Stimulated activated CD4-positive, alpha-beta T cell treated with anti-CD3 and anti-CD28 coated beads, Interleukin-15, amount 100 ng/mL, for 24 hours (primary cell): ENCODE data around the gene HDAC4.

Experiments
- DNase-seq: peaks from one replicate; pipeline ENCODE4 v3.0.0-alpha.2; 2020

HDAC4 gene

DNA sequence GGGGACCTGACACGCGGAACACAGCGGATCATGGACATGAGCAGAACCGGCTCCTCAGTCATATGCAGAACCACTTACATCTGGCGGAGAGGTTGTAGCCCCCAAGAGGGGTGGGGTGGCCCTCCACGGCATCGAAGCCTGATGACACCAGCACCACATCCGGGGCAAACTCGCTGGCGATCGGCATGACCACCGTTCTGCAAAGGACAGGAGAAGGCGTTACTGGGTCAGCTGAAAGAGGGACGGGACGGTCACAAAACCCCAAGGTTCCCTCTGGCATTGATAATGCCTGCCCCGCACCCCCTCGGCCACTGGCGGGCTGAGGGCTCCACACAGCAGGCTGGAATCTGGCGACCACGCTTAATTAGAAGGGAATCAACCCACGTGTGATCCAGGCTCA, 332.4 kb downstream of the HDAC4 start:
- DNase-seq: no peak

DNA sequence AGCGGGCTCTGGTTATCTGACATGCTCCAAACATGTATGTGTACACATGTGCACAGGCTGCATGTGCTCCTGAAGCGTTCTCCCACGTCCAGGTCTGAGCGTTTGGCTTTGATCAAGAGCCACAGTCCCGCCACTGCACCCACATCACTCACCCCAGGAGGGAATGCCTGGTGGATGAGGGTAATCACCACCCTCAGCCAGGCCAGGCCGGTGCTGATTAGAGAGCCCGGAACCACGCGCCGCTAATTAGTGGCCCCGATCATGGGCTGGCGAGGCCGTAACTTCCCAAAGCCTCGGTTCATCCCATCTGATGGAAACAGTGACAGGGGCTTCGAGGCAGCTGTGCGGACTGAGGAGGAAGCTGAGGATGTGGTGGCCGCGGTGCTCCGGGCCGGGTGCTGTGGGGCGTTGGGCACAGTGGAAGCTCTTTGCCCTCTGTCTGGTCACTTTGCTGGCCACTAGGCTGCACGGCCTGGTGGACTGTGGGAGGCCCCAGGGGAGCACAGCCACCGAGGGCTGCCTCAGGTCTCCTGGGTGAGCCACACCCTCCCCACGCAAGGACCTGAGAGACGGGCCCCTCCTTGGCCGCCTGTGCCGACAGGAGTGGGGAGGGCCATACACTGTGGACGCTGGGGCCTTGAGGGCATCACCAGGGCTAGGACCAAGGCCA, 333.5 kb downstream of the HDAC4 start:
- no peak for DNase-seq

DNA sequence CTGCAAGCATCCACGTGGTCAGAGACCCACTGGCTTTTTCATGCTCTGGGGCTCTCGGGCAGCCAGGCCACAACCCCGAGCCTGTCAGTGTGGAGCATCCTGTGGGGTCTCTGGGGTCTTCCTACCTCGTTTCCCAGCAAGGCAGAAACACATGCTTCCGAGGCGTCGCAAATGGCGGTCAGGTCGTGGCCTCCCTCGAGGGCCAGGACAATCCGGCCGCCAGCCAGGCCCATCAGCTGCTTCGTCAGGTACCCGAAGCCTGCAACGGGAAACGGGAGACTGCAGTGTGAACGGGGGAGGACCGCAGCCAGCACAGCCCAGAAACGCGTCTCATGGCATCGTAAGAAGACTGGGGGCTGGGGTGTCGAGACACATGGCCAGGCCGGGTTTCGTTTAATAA, 334.2 kb downstream of the HDAC4 start:
- DNase-seq: no peak

DNA sequence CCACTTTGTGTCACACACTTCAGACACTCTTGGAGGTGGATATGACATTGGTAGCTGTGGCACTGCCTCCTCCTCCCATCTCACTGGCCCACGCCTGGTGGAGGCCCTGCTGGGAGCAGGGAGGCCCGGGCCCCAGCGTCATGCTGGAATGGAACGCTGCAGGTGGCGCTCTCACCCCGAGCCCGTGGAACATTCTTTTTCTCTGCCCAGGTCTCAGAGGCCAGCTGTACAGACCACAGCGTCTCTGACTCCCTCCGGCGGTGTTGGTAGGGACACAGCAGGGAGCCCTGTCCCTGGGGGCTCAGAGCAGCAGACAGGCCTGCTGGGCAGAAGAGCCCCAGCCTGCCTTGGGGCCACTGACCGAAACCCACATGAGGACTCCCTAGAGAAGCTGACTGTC, 334.9 kb downstream of the HDAC4 start:
- no peak for DNase-seq

DNA sequence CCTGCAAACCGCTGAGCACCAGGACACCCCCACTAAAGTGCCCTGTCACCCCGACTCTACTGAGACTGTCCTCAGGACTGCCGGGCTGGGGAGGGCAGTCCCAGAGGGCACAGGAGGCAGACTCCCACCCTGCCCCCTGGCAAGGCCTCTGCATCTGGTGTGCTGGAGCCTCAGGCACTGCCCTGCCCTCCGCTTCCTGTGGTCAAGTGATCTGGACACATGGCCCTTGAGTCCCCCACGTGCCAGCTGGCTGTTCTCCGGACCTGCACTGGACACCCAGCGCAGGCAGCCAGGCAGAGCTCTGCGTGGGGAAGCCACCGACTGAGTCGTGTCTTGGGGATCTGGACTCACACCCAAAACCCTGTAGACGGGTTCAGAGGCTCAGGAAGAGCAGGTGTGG, 335.3 kb downstream of the HDAC4 start:
- DNase-seq: no peak

DNA sequence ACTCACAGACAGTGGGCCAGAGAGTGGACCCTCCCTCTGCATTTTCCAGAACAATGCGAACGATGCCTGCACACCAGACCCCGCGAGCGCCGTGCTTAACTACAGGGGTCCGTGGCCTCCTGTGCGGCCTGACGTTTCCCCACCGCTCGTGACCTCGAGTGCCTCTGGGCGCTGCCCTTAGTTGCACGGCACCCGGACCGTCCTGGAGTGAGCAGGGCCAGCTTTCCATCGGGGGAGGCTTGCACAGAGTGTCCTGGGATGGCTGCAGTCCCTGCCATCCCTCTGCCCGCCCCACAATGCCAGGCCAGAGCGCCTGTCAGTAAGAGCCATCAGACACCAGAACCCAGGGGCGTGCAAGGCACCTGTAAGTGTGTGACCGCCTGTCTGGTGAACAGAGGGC, 335.9 kb downstream of the HDAC4 start:
- no peak for DNase-seq

DNA sequence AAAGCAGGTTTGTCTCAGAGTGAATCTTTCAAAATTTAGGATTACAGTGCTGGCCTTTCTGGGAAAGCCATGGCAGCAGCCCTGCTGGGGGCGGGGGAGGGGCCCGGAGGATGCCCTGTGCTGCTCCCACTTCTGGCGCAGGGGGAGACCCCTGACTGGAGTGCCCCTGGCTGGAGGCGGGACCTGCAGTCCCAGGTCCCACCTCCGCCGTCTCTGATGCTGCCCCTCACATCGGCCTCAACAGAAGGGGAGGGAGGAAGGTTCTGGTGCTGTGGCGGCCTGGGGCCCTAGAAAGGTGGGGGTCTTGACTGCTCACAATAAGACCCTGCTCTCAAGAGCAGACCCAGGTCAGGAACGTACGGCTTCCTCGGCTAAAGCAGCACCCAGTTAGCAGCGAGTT, 336.6 kb downstream of the HDAC4 start:
- no peak for DNase-seq

DNA sequence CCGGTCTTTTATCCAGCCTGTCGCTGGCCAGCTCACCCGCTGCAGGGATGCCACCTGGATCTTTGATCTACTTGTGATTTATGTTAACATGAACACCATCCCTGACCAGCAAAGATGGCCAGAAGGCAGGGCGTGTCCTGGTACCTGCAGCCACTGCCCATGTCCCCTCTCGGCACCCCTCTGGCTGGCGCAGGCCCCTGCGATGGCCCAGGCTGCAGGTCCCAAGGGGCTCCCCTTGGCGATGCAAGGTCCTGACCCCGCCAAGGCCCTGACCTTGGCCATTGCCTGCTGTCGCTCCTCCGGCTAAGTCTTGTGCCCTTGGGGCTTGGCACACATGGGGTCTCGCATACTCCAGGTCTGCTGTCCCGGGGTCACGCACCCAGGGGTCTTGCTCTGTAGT, 338.1 kb downstream of the HDAC4 start:
- DNase-seq: no peak

DNA sequence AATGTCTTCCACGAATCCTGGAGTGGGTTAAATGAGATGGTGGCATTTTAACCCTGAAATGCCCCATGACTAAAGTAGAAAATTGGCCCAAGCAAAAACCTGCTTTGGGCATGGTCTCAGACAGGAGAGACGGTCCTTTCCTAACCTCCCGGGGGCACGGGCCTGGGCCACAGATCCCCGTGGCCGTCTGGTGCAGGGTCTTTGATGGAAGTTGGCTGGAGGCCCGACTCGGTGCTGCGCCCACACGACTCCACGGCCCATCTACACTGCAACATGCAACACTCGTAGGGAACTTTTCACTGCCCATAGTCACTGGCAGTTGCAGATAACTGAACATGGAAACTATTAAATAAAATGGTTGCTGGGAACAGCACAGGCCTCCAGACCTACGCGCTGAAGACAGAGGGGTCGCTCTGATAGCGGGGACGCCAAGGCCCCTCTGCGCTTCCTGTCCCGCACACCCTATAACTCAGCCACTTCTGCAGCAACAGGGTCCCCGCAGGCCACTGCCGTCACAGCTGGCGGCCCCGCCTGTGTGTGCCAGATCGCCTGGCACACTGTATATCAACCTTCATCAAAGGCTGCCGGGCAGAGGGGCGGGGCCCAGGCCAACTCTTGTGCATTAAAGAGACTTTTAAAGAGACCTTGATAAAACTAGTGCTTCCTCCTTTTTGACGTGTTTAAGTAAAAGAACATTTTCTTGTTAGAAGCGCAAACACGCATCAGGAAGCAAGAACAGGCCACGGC, 338.8 kb downstream of the HDAC4 start:
- DNase-seq: no peak

DNA sequence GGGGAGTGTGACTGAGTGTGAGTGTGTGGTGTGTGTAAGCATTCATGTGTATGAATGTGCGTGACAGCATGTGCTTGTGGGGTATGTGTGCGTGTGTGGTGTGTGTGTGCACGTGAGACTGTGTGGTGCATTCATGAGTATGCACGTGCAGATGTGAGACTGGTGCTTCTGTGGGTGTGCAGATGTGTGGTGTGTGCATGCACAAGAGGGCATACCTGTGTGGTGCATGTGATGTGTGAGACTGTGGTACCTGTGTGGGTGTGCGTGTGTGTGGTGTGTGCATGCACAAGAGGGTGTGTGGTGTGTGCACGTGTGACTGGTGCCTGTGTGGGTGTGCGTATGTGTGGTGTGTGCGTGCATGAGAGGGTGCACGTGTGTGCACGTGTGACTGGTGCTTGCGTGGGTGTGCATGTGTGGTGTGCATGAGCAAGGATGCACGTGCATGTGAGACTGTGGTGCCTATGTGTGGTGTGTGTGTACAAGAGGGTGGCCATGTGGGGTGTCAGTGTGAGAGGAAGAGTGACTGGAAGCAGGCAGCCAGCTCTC, 339.6 kb downstream of the HDAC4 start:
- DNase-seq: no peak

DNA sequence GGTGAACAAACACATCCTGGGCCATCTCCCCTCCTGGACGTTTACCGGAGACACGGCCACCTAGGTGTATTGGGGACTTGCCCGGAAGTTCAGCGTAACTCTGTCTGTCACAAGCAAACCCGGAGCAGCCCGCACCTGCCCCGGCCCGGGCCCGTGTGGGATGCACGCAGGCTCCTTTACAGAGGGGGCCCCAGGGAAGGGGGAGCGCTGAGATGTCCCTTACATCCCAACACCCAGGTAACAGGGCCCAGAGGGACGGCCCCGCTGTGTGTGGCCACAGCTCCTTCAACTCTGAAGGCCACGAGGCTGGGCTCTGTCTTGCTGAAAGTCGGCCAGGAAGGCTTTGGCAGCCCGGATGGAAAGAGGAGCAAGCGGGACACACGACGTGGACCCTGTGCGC, 340.1 kb downstream of the HDAC4 start:
- DNase-seq: no peak

DNA sequence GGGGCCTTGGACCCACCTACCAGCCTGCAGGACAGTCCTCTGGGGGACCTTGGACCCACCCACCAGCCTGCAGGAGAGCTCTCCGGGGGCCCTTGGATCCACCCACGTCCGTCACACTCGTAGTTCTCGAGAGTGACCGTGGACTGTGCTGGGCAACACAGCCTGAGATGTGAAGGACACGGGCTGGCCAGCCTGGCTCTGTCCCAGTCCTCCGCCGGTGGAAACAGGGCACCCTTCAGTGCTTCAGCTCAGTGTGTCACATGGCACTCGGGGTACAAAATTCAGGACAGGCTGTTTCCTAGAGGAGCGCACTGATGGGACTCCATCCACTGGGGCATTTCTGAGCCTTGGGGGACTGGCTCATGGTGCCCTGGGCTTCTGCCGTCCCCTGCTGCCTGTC, 341.0 kb downstream of the HDAC4 start:
- DNase-seq: no peak

DNA sequence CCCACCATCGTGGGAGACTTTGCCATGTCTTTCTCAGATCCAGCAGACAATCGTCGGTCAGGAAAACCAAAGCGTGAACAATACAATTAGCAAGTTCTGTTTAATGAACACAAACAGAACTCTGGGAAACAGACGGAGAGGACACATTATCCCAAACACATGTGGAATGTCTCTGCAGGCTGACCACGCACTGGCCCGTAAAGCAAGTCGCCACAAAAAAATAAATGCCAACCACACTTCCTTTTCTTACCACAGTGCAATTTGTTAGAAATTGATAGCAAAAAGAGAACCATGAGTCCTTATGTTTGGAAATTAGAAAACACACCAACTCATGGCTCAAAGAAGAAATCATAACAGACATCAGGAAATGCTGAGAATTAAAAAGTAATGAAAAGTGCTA, 342.1 kb downstream of the HDAC4 start:
- no peak for DNase-seq

DNA sequence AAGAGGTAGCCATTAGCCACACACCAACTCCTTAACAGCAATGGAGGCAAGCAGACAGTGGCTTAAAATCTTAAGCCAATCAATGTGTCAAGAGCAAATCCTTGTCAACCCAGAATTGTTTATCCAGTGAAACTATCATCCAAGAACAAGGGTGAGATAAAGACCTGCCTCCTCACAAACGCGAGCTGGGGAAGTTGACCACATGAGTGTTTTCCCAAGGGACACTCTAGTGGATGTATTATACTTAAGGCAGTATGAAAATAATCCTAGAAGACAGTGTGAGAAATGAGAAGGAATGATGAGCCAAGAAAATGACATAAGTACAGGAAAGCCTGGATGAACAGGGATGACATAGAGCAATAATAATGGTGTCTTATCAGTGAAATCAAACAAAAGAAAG, 343.3 kb downstream of the HDAC4 start:
- DNase-seq: no peak

DNA sequence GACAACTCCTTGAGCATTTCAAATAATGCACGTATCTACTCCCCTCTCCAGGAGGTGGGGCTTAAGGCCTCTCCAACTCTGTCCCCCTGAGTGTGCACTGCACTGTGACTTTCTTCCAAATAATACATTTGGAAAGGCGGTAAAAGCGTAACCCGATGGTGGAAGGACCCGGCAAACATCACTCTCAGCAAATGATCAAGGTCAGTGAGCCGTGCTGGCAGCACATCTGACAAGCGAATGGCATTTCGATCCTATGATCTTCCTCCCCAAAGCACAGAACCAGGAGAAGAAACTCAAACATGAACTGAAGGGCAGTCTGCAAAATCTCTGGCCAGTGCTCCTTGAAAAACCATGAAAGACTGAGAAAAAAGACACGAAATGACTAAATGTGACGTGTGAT, 344.2 kb downstream of the HDAC4 start:
- no peak for DNase-seq

DNA sequence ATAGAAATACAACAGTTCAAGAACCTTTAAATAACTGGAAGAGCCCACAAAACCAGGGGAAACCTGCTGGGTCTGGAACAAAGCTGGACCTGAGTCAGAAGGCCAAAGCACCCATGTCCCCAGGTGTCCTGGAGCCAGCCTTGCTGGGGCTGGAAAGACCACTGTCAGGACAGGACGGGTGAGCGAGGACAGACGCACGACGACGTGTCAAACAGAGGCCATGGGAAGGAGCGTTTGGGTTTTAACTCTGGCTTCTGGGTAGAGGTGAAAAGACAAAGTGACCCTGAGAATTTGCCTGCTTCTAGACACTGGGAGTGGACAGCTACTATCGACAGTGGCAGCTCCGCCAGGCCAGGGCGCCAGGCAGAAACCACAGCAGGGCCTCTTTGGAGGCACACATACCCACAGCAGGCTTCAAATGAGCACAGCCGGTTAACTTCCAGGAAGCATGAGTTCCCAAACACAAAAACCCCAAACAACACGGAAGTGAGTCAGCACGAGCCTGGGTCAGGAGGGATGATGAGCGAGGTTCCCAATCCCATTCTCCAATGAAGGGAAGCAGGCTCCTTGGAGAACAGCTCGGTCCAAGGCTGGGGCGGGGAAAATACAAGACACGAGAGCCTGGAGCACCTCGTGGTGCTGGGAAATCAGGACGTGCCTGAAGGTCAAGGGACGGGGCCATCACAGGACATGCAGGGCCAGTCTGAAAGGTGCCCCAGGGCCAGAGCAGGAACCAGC, 344.9 kb downstream of the HDAC4 start:
- DNase-seq: no peak

DNA sequence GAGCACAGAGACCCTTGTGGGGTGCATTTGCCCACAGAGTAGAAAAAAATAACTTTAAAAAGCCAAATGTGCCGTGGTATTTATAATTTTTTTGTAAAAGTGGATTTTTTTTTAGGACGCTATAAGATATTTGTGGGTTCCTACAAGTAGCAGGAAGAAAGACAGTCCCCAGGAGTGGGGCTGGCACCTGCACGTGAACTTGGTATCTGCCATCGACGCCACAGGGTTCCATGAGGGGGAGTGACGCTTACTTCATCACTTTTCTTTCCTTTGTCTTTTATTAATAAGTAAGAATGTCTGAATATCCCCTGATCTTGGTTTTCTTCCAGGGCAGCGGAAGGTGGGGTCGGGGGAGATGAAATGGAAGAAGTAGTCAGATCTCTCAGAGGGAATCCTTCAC, 345.9 kb downstream of the HDAC4 start:
- DNase-seq: no peak

DNA sequence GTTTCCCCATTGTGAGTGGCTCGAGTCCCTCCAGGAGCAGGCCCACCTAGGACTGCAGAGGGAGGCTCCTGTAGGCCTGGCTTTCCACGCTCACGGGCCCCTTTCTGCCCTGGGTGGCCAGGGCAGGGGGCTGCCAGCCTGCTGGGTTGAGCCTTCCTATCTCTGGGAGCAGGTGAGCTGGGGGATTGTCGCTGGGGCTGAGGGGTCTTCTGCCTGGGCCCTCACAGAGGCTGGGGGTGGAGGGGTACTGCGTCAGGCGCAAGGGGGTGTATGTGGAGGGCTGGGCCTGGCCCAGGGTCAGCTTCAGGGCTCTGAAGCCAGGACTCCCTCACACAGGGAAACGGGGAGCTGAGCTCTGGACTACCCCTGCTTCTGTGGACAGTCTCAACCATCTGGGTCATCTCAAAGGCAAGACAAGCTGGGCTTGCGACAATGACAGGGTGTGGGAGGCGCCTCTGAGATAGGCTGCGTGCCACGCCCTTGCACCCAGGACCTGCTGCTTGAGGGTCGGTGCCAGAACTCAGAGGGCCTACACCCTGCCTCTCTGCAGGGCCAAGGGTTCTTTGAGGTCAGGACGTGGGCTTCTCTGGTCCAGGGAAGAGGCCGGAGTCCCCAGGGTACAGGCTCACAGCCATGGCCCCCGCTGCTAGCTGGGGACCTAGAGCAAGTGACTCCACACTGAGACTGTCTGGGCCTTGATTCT, 346.9 kb downstream of the HDAC4 start:
- no peak for DNase-seq

DNA sequence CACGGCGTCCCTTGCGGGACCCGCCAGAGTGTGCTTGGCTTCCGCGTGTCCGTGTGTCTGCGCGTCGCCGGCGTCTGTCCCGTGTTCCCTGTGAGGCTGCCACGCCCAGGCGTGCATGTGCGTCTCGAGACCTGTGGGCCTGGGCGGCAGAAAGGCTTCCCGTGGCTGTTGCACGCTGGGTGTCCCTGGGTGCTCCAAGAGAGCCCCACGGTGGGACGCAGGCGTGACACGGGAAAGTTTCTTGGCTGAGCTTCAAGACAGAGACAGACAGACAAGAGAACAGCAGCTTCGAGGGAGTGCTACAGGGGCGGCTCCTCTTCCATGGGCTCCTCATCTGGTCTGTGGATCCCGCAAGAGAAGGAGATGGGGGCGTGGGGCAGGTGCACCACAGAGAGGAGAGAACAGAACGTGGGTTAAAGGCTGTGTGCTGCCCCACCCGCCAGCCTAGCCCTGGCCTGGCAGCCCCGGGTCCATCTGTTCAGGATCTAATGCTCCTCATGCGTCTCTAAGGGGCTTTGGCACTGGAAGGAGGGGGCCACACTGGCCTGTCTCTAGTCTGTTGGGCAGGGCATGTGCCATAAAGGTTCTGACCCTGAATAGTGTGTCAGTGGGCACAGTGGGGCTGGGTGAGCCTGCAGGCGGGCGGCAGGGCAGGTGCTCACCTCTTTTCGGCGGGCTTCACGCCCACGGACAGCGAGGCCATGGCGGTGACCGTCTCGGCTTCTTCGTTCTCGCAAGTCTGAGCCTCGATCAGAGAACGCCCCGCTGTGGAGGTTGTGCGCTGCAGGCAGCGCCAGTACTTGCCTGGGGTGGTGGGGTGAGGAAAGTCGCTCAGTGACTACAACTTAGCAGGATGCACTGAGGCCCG, 347.8 kb downstream of the HDAC4 start:
- DNase-seq: no peak

DNA sequence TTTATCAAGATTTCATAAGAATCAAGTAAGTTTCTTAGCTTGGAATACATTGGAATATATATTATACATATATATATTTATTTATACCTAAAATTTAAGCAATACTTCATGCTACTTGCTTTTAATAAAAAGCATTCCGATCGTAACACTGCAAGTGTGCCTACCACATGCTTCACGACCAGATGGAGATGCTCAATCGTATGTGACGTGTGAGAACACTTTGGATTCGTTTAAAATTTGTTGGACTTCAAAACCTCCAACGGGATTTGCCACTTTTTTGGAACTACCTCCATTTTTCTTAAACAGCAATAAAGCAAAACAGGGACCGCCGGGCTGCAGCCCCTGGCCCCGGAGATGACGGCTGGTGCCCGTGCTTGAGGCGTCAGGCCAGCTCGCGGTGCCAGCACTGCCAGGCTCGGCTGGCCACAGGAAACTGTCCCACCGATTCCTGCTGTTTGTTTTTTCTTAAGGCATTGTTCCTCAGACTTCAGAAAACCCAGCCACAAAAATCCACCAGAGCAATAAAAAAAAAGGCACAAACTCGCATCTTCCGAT, 348.9 kb downstream of the HDAC4 start:
- no peak for DNase-seq

DNA sequence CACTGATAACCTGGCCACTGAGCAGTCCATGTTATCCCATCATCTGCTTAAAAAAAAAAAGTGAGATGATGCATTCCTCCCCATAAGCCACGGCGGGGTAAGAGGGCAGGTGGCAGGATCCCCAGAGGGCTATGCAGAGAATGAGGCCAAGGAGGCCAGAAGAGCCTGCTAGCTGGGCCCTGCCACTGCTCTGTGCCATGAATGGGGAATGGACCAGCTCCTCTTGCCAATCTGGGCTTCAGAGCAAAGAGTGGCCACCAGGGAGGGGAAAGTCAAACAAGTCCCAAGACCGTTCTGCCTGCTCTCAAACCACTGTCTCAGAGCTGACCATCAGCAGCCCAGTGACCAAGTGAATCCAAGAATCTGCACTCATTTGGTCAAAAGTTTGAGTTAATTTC, 350.6 kb downstream of the HDAC4 start:
- DNase-seq: no peak
